Esophagus muscularis mucosa (tissue), 4 donors: ENCODE results near the gene PRKN.

Experiments used
- CTCF ChIP-seq, 3 experiments: fragments of 200-600 bp in 2 of 3; fragments of 450-650 bp in 1 of 3; sonication (generic) in 2 of 3; IDR thresholded peaks; one replicate each; pipeline ENCODE4 v1.5.1; 2017 to 2019; ENCODE audit warnings: antibody characterized with exemption in 3 of 3, mild to moderate bottlenecking in 2 of 3, moderate library complexity in 1 of 3
- EP300 ChIP-seq: sonication (generic); formaldehyde crosslinking; IDR thresholded peaks from one replicate; pipeline ENCODE4 v1.6.1; 2017; ENCODE audit warnings: antibody characterized with exemption
- POLR2A ChIP-seq: fragments of 450-650 bp; IDR thresholded peaks from one replicate; pipeline ENCODE4 v1.6.1; 2017; ENCODE audit warnings: antibody characterized with exemption, moderate library complexity, mild to moderate bottlenecking, low read depth
- POLR2AphosphoS5 ChIP-seq, 2 donors: sonication (generic); formaldehyde crosslinking; IDR thresholded peaks; one replicate each; pipeline ENCODE4 v1.6.1; 2017; ENCODE audit warnings: antibody characterized with exemption in 2 of 2

GRCh38 chr6:162026843-162027242 lies 700.7 kb downstream of the PRKN start:
- TF ChIP-seq CTCF (IDR thresholded peaks at IDR 0.05) = no peak
- no peak for TF ChIP-seq POLR2A
- no peak for TF ChIP-seq POLR2AphosphoS5 (IDR thresholded peaks at IDR 0.05)
- TF ChIP-seq EP300 = no peak
